HFF-Myc (cell line): ENCODE measurements around the gene TPRA1.

ENCODE experiments used
- DNase-seq: peaks from one replicate; pipeline ENCODE4 v3.0.0-alpha.2; 2011; ENCODE audit warnings: low read depth; ENCODE audit errors: extremely low read depth
- H3K4me3 ChIP-seq: replicated peaks from 2 replicates; pipeline ENCODE4 v1.5.1; 2011; ENCODE audit warnings: low read depth, mild to moderate bottlenecking, control low read depth, low read length
- CTCF ChIP-seq: IDR thresholded peaks from 2 replicates; pipeline ENCODE4 v1.5.1; 2012; ENCODE audit warnings: mild to moderate bottlenecking, low read depth, low read length, control low read depth; ENCODE audit errors: missing control alignments

The TPRA1 gene

DNA sequence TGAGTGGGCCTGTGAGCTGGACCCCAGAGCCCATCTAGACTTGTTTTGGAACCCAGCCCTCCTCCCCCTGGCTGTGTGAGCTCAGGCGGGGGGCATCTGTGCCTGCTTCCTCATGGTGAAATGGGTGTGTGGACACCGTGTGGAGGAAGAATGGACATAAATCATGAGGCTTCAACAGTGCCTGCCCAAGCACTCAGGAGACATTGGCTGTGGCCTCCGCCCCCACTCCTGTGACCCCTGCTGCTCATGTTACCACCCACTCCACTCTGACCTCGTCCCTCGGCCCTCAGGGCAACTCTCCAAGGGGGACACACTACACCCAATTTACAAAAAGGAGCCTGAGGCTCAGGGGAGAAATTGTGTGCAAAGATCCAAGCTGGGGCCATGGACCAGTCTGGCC is 16.6 kb downstream of the TPRA1 start:
- H3K4me3 ChIP-seq: no peak overlapping the region
- DNase-seq: no peak
- TF ChIP-seq CTCF: no peak

- DNase-seq: no peak
- no peak for TF ChIP-seq CTCF
- H3K4me3 ChIP-seq: no peak overlapping the region
Measured at GRCh38 chr3:127573401-127573800, 17.1 kb downstream of the TPRA1 start.

- DNase-seq: no peak
Measured at GRCh38 chr3:127572735-127573134, 17.8 kb downstream of the TPRA1 start.

DNA sequence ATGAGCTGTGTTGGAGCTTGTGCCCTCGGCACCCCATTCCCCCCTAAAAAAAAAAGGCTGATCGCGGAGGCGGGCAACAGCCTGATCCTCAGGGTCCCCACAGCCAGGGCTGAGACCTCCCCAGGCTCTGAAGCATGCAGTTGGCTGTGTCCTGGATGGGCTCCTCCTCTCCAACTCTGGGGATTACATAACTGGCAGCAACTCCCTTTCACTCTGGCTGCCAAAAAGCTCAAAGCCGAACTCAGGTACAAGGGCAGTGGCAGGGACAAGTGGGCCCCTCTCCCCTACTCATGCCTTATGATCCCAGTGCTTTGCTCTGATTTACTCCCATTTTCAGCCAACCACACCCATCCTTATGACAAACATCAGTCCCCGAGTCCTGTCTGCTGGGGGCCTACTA is 18.3 kb downstream of the TPRA1 start:
- no peak for DNase-seq
- TF ChIP-seq CTCF: no peak

More at GRCh38 chr3:127572735-127573134, 17.8 kb downstream of the TPRA1 start:
- no peak for TF ChIP-seq CTCF
- H3K4me3 ChIP-seq: no peak overlapping the region

GRCh38 chr3:127570520-127570919 is 20.0 kb downstream of the TPRA1 start:
- DNase-seq: no peak
- TF ChIP-seq CTCF: no peak
- H3K4me3 ChIP-seq: no peak overlapping the region

More for the DNA sequence above, 18.3 kb downstream of the TPRA1 start:
- no peak overlapping the region for H3K4me3 ChIP-seq

GRCh38 chr3:127569160-127569559 is 21.4 kb downstream of the TPRA1 start:
- no peak overlapping the region for H3K4me3 ChIP-seq
- DNase-seq: no peak
- no peak for TF ChIP-seq CTCF

GRCh38 chr3:127568586-127568985 is 21.9 kb downstream of the TPRA1 start:
- H3K4me3 ChIP-seq: no peak overlapping the region
- TF ChIP-seq CTCF: no peak
- no peak for DNase-seq
